IPS-18c (cell line): ENCODE data around the gene SLC6A3.

Source experiments
- H3K4me3 ChIP-seq: 2 replicates; pipeline ENCODE4 v1.7.0; 2013; ENCODE audit warnings: low read depth, mild to moderate bottlenecking, low read length, moderate library complexity; ENCODE audit not compliant: insufficient read depth
- H3K9me3 ChIP-seq: one replicate; pipeline ENCODE4 v1.6.1; 2013; ENCODE audit warnings: mild to moderate bottlenecking, low read length, moderate library complexity; ENCODE audit not compliant: control insufficient read depth, insufficient read depth

SLC6A3 gene

GRCh38 chr5:1445313-1445688 lies at the start of gene SLC6A3:
SLC6A3 (minus strand) TSS chr5:1445440; CDS start chr5:1443197, 2,243 bp downstream.
- Histone ChIP-seq H3K4me3 (peak within 1 kb of the TSS; percentile 55), H3K9me3 (peaks cover 2% of the 10 kb centered on the region)

DNA sequence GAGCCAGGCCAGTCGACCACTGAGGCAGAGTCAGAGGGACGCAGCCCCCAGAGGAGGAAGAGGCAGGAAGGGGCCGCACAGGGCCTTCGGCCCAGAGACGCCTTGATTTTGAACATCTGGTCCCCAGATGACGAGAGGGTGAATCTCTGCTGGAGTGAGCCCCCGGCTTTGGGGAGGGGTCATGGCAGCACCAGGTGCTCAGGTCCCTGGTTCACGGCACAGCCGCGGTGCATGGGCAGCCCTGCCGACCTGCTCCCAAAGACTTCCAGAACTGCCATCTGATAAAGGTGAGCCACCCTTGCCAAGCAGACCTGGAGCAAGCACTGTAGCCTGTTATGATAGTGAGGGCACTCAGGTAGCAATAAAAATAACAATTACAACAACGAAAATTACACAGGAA lies 48.7 kb upstream of the SLC6A3 start:
- H3K4me3 ChIP-seq: no peak overlapping the region
- no peaks in the 10 kb centered on the region for H3K9me3 ChIP-seq

DNA sequence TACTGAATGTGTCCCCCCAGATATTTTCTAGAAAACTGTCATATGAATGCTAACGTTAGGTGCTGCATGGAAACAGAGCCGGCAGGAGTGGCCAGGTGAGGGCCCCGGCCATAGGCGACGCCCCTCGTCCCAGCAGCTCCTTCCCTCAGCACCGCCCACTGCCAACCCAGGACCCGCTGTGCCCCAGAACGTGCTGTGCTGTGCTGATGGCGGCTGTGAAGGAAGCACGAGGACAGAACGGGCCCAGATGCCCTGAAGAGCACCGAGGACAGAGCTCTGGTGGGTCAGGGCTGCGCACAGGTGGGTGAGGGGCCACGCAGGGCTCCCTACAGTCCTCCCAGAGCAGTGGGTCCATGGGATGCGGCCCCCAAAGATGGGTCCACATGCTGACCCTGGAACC lies 48.2 kb upstream of the SLC6A3 start:
- Histone ChIP-seq H3K4me3 (no peak overlapping the region), H3K9me3 (no peaks in the 10 kb centered on the region)

- no peak overlapping the region for H3K4me3 ChIP-seq
Measured at GRCh38 chr5:1492757-1493156, 47.5 kb upstream of the SLC6A3 start.

DNA sequence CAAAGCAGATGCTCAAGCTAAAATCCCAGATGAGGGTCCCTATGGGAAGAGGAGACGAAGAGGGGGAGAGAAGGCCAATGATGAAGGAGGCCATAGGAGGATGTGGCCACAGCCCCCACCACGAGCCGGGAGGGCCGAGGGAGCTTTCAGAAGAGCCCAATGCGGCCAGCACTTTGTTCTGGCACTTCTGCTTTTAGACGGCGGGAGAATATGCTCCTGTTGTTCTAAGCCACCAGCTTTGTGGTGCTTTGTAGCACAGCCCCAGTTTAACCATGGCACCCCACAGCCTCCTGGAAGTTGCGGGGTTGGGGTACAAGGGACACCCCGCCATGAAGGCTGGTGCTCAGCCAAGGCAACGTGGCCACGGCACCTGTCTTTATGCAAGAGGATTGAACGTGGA lies 45.1 kb upstream of the SLC6A3 start:
- Histone ChIP-seq H3K9me3 (no peaks in the 10 kb centered on the region), H3K4me3 (no peak overlapping the region)

More at GRCh38 chr5:1492757-1493156, 47.5 kb upstream of the SLC6A3 start:
- H3K9me3 ChIP-seq: no peaks in the 10 kb centered on the region

DNA sequence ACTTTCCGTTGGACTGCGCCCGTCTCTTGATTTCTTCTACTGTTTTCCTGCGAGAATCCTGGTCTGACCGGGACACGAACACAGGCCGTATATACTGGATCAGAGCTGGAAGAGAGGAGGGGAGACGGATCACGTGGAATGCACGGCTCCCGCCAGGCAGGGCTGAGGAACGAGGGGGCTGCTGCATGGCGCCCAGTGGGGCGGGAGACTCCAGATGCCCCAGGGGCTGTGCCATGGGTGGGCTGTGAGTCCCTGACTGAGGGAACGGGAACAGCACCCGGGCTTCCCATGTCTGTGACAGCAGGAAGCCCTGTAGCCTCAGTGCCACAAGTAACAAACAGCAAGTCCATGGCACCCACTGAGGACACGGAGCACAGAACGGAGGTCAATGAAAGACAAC lies 44.5 kb upstream of the SLC6A3 start:
- no peaks in the 10 kb centered on the region for H3K9me3 ChIP-seq
- no peak overlapping the region for H3K4me3 ChIP-seq

DNA sequence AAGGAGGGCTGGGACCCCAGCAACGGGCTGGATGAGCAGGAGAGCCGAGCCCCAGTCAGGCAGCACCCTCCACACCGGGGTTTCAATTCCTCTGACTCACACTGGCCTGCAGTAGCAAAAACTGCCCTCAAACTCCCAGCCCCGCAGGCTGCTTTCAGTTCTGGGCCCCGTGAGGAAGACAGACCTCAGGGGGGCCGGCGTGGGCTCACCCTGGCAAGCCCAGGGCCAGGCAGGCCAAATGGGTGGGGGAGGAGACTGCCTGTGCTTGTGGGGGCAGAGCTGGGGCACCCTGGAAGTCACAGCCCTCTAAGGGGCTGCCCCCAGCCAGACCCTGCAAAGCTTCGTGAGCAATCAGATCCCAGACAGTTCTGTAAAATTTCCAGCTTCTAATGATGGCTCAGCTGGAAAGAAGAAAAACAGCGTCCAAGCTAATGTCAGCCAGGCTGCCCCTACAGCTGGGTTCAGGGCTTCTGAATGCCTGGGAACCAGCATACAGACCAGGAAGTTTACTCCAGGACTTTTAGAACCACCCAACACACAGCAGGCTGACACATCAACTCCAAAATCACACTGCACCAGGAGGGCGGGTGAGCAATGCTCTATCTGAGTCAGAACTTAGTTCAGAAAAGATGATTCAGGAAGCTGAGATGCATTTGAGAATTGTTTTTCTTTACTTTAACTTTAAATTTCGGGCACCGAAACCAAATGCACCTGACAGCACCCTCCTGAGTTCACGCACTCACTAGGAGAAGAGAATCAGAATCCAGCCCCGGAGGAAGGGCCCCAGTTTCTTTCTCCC lies 43.8 kb upstream of the SLC6A3 start:
- no peak overlapping the region for H3K4me3 ChIP-seq
- H3K9me3 ChIP-seq: no peaks in the 10 kb centered on the region

DNA sequence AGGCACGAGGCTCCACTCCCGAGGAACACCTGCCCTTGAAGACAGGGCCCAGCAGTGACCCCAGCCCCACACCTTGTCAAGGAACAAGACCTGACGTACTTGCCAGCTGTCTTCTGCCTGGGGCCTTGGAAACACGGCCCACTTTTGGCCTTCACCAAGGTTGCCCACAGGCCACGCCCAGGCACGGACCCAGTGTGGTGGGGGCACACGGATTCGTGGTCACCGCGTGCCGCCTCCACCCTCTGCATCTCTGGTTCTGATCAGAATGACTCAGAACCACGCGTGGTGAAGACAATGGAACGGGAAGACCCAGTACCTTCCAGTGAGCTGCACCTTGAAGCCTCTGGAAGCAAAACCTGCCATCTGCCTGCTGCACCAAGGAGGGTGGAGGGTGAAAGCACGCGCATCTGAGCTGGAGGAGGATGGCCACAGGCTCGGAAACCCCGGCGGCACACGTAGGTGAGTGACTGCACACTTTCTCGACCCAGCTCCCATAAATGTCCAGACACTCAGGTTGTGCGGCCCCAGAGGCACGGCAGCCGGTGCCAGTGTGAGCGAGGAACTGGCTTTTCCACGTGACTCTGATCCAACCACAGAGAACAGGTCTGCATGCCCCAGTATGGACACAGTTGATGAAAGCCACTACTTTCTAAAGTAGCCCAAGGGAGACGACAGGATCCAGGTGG lies 42.0 kb upstream of the SLC6A3 start:
- no peaks in the 10 kb centered on the region for H3K9me3 ChIP-seq
- no peak overlapping the region for H3K4me3 ChIP-seq

- H3K4me3 ChIP-seq: no peak overlapping the region
Measured at GRCh38 chr5:1486271-1486670, 41.0 kb upstream of the SLC6A3 start.

GRCh38 chr5:1485579-1486118 lies 40.4 kb upstream of the SLC6A3 start:
- Histone ChIP-seq H3K9me3 (no peaks in the 10 kb centered on the region), H3K4me3 (no peak overlapping the region)

More at GRCh38 chr5:1486271-1486670, 41.0 kb upstream of the SLC6A3 start:
- no peaks in the 10 kb centered on the region for H3K9me3 ChIP-seq

GRCh38 chr5:1484730-1485578 lies 39.7 kb upstream of the SLC6A3 start:
- no peaks in the 10 kb centered on the region for H3K9me3 ChIP-seq
- no peak overlapping the region for H3K4me3 ChIP-seq

GRCh38 chr5:1483856-1484729 lies 38.9 kb upstream of the SLC6A3 start:
- H3K9me3 ChIP-seq: no peaks in the 10 kb centered on the region
- H3K4me3 ChIP-seq: no peak overlapping the region

DNA sequence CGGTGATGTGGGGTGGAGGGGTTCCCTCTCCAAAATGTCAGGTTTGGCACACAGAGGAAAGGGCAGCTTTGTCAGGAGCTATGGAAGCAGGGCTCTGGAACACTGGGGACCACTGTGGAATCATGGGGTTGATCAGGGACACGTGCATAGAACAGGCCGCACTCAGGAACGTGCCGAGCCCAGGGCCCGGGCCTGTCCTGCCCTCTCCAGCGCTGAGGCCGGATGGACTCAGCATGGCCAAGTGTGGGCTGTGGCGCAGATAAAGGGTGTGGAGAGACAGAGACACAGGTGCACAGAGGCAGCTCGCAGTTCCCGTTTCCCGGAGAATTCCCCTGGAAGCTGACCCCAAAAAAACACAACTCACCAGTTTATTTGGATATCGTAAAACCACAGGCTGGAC lies 37.8 kb upstream of the SLC6A3 start:
- no peak overlapping the region for H3K4me3 ChIP-seq
- no peaks in the 10 kb centered on the region for H3K9me3 ChIP-seq

GRCh38 chr5:1481959-1482331 lies 36.7 kb upstream of the SLC6A3 start:
- Histone ChIP-seq H3K4me3 (no peak overlapping the region), H3K9me3 (no peaks in the 10 kb centered on the region)

- H3K9me3 ChIP-seq: no peaks in the 10 kb centered on the region
Measured at GRCh38 chr5:1481266-1481958, 36.2 kb upstream of the SLC6A3 start.

DNA sequence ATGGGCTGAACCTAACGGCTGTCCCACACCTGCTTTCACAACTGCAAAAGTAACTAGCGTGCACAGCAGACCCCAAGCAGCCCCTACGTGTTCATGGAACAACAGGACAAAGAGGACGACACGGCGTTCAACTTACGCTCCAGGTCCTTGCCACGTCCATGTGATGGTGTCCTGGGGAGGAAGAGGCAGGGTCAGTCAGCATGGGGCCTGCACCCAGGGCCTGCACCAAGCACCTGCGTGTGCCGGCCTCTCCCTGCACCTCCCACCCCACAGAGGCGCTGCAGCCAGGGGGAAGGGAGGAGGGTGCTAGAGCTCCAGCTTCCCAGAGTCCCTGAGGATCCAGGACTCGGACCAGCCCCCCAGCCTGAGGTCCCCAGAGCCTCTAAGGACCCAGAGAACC lies 35.6 kb upstream of the SLC6A3 start:
- no peak overlapping the region for H3K4me3 ChIP-seq
- H3K9me3 ChIP-seq: no peaks in the 10 kb centered on the region

More at GRCh38 chr5:1481266-1481958, 36.2 kb upstream of the SLC6A3 start:
- no peak overlapping the region for H3K4me3 ChIP-seq
